Measurements from ENCODE around the gene GNG13.

Gene GNG13

DNA sequence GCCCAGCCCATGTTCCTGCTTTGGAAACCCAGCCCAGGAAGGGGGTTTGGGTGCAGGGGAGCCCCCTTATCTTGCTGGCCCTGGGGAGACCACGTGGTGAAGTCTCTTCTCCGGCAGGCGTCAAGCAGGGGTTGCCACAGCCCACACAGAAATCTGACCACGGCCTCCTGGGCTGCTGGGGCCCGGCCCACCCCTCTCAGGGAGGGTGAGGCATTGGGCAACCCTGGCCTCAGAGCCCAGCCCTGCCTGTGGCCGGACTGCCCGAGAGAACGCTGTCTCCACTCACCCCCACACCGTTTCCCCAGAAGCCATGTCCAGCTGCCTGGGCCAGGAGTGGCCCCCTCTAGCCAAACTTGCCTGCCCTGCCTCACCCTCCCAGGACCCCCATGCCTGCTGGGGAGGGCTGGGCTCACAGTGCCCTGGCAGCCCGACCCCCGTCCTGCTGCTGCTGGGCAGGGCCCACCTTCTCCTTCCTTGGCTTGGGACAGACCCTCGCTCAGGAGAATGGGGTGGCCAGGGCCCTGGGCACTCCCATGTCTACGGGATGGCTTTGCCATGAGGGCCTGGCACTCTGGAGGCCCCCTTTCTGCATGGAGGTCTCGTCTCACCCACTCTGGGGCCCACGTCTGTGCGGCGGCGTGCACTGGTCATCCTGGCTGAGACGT lies 19.1 kb downstream of the GNG13 start:
- Histone ChIP-seq H3K79me2 (ENCODE audit: insufficient read depth, low read length) (no peaks in the 10 kb centered on the region), H3K9me3 (ENCODE audit: insufficient read depth, low read length) (no peaks in the 10 kb centered on the region), H3K9me2 (replicated peaks; ENCODE audit: insufficient read depth, low read length) (no peaks in the 10 kb centered on the region), H4K20me1 (ENCODE audit: low read depth, low read length) (no peaks in the 10 kb centered on the region), H3K36me3 (ENCODE audit: low read length) (no peaks in the 10 kb centered on the region), H3F3A (ENCODE audit: insufficient read depth) (no peaks in the 10 kb centered on the region), H3K27ac (ENCODE audit: low read depth, low read length) (no peak overlapping the region), H3K9ac (ENCODE audit: low read length) (no peak overlapping the region), H3K27me3 (ENCODE audit: low read length) (no peaks in the 10 kb centered on the region), H3K4me3 (ENCODE audit: insufficient read depth, low read length, poor library complexity, severe bottlenecking) (no peak overlapping the region), H3K4me2 (ENCODE audit: low read depth, low read length, poor library complexity, severe bottlenecking) (no peak overlapping the region), H2AFZ (ENCODE audit: low read depth, low read length, severe bottlenecking) (no peak overlapping the region)
- TF ChIP-seq, protein P1, sequence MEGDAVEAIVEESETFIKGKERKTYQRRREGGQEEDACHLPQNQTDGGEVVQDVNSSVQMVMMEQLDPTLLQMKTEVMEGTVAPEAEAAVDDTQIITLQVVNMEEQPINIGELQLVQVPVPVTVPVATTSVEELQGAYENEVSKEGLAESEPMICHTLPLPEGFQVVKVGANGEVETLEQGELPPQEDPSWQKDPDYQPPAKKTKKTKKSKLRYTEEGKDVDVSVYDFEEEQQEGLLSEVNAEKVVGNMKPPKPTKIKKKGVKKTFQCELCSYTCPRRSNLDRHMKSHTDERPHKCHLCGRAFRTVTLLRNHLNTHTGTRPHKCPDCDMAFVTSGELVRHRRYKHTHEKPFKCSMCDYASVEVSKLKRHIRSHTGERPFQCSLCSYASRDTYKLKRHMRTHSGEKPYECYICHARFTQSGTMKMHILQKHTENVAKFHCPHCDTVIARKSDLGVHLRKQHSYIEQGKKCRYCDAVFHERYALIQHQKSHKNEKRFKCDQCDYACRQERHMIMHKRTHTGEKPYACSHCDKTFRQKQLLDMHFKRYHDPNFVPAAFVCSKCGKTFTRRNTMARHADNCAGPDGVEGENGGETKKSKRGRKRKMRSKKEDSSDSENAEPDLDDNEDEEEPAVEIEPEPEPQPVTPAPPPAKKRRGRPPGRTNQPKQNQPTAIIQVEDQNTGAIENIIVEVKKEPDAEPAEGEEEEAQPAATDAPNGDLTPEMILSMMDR (IDR thresholded peaks at IDR 0.05; ENCODE audit: insufficient read depth, low read length, poor library complexity, severe bottlenecking): no peak
- TF ChIP-seq EZH2phosphoT487 (conservative IDR thresholded peaks at IDR 0.05; ENCODE audit: low read length): no peak

DNA sequence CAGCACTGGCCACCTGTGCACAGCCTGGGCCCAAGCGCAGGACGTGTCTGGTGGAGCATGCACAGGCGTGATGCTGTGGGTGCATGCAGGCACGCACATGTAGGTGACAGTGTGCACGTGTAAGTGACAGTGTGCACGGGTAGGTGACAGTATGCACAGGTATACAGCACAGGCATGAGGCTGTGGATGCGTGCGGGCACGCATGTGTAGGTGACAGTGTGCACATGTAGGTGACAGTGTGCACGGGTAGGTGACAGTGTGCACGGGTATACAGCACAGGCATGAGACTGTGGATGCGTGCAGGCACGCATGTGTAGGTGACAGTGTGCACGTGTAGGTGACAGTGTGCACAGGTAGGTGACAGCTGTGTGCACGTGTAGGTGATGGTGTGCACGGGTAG lies 20.2 kb downstream of the GNG13 start:
- Histone ChIP-seq H3K9me3 (ENCODE audit: insufficient read depth, low read length) (no peaks in the 10 kb centered on the region), H4K20me1 (ENCODE audit: low read depth, low read length) (no peaks in the 10 kb centered on the region), H2AFZ (ENCODE audit: low read depth, low read length, severe bottlenecking) (no peak overlapping the region), H3K27ac (ENCODE audit: low read depth, low read length) (no peak overlapping the region), H3K79me2 (ENCODE audit: insufficient read depth, low read length) (no peaks in the 10 kb centered on the region), H3K9me2 (replicated peaks; ENCODE audit: insufficient read depth, low read length) (no peaks in the 10 kb centered on the region), H3K9ac (ENCODE audit: low read length) (no peak overlapping the region), H3K36me3 (ENCODE audit: low read length) (no peaks in the 10 kb centered on the region), H3K4me2 (ENCODE audit: low read depth, low read length, poor library complexity, severe bottlenecking) (no peak overlapping the region), H3K27me3 (ENCODE audit: low read length) (no peaks in the 10 kb centered on the region), H3K4me3 (ENCODE audit: insufficient read depth, low read length, poor library complexity, severe bottlenecking) (no peak overlapping the region), H3F3A (ENCODE audit: insufficient read depth) (no peaks in the 10 kb centered on the region)
- TF ChIP-seq, protein P1 (IDR thresholded peaks at IDR 0.05; ENCODE audit: insufficient read depth, low read length, poor library complexity, severe bottlenecking): no peak
- TF ChIP-seq EZH2phosphoT487 (conservative IDR thresholded peaks at IDR 0.05; ENCODE audit: low read length): no peak

DNA sequence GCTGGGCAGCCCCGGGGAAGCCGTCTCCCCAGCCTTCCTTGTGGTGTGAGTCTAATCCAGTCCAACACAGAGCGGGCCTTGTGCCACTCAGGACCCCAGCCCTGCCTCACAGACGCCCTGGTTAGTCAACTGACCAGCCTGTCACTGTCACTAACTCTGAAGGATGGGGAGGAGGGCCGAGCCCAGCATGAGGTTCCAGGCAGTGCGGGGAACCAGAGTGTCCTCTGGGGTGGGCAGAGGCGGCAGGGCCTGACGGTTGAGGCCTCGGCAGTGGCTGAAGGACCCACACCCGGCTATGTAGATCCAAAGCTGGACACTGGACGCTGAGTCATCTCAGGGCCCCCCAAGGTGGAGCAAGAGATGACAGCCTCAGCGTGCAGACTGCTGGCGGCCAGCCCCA lies 21.0 kb downstream of the GNG13 start:
- Histone ChIP-seq H3K27me3 (ENCODE audit: low read length) (no peaks in the 10 kb centered on the region), H3K9me2 (replicated peaks; ENCODE audit: insufficient read depth, low read length) (no peaks in the 10 kb centered on the region), H3K9me3 (ENCODE audit: insufficient read depth, low read length) (no peaks in the 10 kb centered on the region), H3K4me2 (ENCODE audit: low read depth, low read length, poor library complexity, severe bottlenecking) (no peak overlapping the region), H3F3A (ENCODE audit: insufficient read depth) (no peaks in the 10 kb centered on the region), H3K36me3 (ENCODE audit: low read length) (no peaks in the 10 kb centered on the region), H3K27ac (ENCODE audit: low read depth, low read length) (no peak overlapping the region), H3K9ac (ENCODE audit: low read length) (no peak overlapping the region), H3K4me3 (ENCODE audit: insufficient read depth, low read length, poor library complexity, severe bottlenecking) (no peak overlapping the region), H4K20me1 (ENCODE audit: low read depth, low read length) (no peaks in the 10 kb centered on the region), H3K79me2 (ENCODE audit: insufficient read depth, low read length) (no peaks in the 10 kb centered on the region), H2AFZ (ENCODE audit: low read depth, low read length, severe bottlenecking) (no peak overlapping the region)
- TF ChIP-seq, protein P1 (IDR thresholded peaks at IDR 0.05; ENCODE audit: insufficient read depth, low read length, poor library complexity, severe bottlenecking): no peak
- TF ChIP-seq EZH2phosphoT487 (conservative IDR thresholded peaks at IDR 0.05; ENCODE audit: low read length): no peak
